ENCODE measurements around the gene SDHA.
A peak's percentile ranks its signal among the peaks of the same experiment; 100 is the strongest.

Gene SDHA

DNA sequence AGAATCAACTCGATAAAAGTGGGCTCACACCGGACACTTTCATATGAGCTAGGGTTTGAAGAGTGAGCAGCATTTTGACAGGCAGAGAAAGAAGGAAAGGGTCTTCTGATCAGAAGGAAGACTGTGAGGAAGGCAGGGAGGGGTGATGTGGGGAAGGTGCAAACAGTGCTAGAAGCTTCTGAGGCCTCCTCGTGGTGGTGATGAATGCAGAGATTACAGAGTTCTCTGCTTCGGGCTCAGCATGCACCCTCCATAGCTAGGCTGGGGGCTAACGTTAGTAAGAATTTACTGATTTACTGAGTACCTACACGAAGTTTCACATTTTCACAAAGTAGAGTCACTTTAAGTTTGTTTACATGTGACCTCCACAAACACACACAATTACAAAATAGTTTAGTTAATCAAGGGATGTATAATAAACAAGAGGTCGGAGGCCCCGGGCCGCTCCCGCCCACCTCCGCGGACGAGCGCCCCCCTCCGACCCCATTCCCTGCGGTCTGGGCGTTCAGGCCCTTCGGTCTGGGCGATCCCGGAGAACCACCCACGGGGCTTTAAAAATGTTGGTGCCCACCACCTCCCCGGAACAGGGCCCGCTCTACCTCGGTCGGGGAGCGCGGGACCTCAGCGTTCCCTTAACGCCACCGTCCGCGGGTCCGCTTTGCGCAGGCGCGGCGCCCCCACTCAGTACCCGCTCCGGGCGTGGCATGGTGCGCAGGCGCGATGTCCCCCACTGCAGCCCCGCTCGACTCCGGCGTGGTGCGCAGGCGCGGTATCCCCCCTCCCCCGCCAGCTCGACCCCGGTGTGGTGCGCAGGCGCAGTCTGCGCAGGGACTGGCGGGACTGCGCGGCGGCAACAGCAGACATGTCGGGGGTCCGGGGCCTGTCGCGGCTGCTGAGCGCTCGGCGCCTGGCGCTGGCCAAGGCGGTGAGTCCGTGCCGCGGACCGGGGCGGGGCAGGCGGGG lies at the start of gene SDHA, which contains the start of gene CCDC127:
Gene SDHA (plus strand): TSS at position 827 of the 963 bp plus-strand sequence. CDS start 36 bp downstream, at position 863.
Gene CCDC127 (minus strand): TSS at position 660 of the 963 bp plus-strand sequence. CDS start 1,304 bp downstream, outside the sequence.
- DNase-seq (ENCODE audit: low read depth): peak; percentile 98

GRCh38 chr5:169071-169727 lies 48.9 kb upstream of the SDHA start:
- DNase-seq (ENCODE audit: low read depth): no peak

DNA sequence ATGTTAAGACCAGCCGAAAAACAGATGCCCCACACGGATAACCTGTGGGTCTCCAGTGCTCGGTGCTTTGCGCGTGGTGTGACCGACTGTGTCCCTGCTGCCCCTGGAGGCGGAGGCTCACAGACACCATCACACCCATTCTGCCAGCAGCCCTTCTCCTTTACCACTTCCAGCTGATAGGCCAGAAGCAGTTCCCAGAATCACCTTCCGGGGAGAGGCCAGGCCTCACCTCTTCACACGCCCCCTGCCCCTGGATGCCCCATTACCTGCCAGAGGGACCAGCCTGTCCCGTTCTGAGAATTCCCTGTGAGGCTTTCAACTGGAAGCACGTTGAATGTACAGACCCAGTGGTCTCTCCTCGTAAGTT lies 48.4 kb upstream of the SDHA start:
- DNase-seq (ENCODE audit: low read depth): no peak

DNA sequence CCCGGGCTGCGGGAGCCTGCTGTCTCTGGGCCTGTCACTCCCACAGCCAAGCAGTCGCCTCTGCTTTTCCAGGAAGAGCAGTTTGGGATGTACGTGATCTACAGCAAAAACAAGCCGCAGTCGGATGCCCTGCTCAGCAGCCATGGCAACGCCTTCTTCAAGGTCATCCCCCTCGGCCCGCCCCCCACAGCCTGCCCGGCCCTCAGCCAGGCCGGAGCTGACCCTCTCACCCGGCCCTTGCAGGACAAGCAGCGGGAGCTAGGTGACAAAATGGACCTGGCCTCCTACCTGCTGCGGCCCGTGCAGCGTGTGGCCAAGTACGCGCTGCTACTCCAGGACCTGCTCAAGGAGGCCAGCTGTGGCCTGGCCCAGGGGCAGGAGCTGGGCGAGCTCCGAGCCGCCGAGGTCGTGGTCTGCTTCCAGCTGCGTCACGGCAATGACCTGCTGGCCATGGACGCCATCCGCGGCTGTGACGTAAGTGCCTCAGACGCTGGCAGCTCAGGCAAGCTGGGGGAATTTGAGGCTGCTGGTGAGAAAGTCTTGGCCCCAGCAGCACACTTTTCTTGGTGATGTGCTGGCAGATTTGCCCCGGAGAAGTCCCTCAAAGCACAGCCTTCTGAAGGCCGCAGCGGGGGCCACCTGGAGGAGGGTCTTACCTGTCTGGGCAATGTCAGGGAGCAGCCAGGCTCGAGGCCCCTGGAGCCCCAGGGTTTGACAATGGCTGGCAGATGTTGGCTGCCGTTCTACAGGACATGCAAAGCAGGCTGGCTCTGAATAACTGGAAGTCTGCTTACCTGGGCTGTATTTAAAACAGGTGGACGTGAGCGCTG lies 46.9 kb upstream of the SDHA start:
- no peak for DNase-seq (ENCODE audit: low read depth)

DNA sequence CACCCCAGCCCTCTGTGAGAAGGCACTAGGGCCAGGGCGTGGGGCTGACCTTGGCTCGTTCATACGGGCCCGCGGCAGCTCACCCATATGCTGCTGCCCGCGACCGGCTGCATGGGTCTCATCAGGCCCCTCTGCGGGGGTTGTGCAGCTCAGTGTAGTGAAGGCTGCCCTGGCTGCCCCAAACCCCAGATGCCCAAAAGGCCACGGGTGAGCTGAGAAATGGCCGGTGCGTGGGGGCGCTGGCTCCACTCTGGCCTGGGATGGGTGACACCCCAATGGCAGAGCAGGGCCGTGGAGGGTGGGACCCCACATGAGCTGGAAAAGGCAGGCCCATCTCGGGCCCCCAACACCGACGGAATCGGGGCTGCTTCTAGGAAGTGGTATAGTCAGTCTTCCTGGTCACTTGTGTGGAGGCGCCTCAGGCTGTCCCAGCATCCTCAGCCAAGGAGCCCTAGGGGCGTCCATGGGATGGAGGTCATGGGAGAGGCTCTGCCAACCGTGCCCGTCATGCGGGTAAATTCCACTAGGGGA lies 46.3 kb upstream of the SDHA start:
- no peak for DNase-seq (ENCODE audit: low read depth)

- no peak for DNase-seq (ENCODE audit: low read depth)
Observed at GRCh38 chr5:172421-172820, 45.7 kb upstream of the SDHA start.

GRCh38 chr5:172841-173251 lies 45.3 kb upstream of the SDHA start:
- DNase-seq (ENCODE audit: low read depth): no peak

GRCh38 chr5:173392-174290 lies 44.5 kb upstream of the SDHA start:
- no peak for DNase-seq (ENCODE audit: low read depth)

DNA sequence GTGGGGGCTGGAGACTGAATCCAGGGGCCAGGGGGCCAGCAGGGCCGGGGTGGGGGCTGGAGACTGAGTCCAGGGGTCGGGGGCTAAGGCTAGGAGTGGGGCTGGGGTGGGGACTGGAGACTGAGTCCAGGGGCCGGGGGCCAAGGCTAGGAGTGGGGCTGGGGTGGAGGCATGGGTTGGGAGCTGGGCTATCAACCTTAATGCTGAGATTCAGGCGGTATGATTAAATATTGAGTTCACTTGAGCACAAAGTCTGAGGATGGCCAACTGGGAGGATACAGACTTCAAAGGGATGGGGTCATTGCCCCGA lies 43.9 kb upstream of the SDHA start:
- DNase-seq (ENCODE audit: low read depth): no peak

DNA sequence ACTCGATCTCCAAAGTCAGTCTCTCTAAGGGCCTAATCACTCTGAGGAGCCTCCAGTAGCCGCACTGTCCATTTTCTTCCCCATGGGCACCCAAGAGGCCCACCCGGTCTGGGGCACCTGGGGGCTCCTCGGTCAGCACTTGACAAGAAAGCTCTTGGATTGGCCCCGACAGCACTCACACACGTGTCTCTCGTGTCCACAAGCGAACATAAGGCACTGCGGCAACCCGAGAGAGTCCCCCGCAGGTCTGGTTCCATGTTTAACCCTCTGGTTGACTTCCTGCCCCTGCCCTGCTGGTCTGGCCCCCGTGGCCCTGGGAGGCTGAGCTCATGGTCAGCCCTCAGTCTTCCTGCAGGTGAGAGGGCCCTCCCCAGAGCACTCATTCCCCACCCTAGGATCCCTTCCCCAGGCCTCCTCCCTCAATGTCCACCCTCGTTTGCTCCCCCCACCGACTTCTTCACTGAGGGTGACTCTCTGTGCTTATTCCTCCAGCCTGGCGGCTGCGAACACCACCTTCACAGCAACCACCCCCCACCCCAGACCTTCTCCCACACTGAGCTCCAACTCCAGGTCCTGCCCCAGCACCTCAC lies 43.1 kb upstream of the SDHA start:
- no peak for DNase-seq (ENCODE audit: low read depth)

DNA sequence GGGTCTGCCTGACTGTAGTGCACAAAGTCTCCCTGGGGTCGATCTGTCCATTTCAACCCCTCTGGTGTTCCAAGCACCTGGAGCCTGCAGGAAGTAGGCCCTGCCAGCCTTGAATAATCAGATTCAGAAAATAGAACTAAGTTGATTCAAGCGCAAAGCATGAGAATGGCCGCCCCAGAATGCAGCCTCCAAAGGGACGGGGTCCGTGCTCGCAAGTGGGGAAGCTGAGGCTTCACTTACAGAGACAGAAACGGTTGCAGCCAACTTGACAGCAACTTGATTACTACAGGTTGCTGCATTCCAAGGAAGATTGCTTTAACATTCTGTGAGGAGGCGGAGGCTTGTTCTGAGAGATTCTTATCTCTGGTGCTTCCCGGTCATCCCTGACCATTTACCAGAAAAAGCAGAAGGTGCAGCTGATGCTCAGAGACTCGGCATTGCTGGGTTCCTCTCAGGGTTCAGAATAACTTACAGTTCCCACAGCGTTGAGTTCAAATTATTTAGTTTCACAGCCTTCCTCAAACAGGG lies 41.8 kb upstream of the SDHA start:
- DNase-seq (ENCODE audit: low read depth): no peak

GRCh38 chr5:178110-178509 lies 40.0 kb upstream of the SDHA start:
- no peak for DNase-seq (ENCODE audit: low read depth)

DNA sequence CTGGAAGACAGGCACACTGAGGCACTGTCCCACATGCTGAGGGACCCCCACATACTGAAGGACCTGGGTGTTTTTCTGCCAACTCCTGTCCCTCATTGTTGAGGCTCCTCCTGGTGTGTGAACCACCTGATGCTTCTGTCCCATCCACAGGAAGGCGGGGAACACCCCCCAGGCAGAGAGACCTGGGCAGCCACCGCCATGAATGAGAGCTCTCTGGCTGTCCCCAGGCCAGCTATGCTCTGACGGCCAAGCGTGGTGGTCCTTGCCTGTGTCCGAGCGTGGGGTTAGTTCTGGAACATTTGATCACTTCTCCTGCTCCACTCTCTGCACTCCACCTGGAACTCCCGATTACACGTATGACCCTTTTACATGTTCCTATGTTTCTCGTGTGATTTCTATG lies 38.7 kb upstream of the SDHA start:
- no peak for DNase-seq (ENCODE audit: low read depth)

GRCh38 chr5:180286-180918 lies 37.7 kb upstream of the SDHA start:
- no peak for DNase-seq (ENCODE audit: low read depth)

DNA sequence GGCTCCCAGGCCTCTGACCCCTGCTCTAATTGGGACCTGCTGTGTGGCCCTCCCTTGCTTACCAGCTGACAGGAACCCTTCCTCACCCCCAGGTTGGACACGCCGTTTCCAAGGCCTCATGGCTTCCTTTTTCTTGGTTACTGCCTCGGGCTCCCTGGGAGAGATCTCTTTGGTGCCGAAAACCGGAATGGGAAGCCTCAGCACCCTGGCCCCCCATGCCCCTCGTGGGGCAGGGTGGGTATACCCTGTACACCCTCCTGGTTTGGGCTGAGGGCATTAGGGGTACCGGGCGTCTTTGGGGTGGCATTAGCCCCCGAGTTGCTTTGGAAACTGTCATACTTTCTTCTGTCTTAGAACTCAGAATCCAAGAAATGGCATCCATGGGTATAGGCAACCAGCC lies 37.0 kb upstream of the SDHA start:
- DNase-seq (ENCODE audit: low read depth): no peak

DNA sequence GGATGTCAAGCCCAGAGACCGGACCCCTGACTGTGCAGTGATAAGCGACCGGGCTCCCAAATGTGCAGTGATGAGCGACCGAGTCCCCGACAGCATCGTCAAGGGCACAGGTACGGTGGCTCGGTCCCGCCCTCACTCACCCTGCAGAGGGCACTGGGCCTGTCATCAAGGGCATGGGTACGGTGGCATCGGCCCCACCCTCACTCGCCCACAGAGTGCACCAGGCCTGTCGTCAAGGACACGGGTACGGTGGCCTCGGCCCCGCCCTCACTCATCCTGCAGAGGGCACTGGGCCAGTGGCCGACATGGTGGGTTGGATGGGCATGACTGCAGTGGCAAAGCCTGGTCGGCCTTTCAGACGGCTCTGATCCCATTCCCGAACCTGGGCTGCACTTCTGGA lies 36.6 kb upstream of the SDHA start:
- DNase-seq (ENCODE audit: low read depth): no peak

DNA sequence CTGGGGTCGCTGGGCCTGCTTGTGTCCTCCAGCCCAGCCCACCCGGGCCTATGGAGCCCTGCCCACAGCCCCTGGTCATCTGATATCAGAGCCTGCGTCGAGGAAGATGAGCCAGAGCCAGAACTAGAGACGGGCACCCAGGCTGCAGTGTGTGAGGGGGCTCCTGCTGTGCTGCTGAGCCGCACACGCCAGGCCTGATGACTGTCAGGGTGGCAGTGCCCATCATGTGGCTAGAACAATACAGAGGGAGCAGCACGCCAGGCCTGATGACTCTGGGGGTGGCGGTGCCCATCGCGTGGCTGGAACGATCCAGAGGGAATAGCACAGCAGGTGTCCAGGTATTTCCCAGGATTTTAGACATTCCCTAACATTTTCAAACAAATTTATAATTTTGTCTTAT lies 36.0 kb upstream of the SDHA start:
- DNase-seq (ENCODE audit: low read depth): no peak

DNA sequence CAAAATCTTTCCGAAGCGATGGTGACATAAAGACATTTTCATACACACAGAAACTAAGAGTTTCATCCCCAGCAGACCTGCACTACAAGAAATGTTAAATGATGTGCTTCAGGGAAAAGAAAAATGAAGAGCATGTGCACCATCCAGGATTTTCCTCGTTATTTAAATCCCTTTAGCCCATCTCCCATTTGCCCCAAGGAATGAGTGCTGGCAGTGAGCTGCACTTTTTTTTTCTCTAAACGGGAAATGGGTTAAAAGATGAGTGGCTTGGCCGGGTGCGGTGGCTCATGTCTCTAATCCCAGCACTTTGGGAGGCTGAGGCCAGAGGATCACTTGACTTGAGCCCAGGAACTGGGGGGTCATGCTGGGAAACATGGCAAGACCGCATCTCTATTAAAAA lies 33.6 kb upstream of the SDHA start:
- DNase-seq (ENCODE audit: low read depth): no peak

- no peak for DNase-seq (ENCODE audit: low read depth)
Observed at GRCh38 chr5:185095-186070, 32.7 kb upstream of the SDHA start.

Measured in stimulated activated CD4-positive, alpha-beta T cell treated with anti-CD3 and anti-CD28 coated beads, Interleukin-2, amount 100 ng/mL, for 4 hours (primary cell).